Prostate gland (tissue), 2 donors: ENCODE results near the gene MYO7B.

Experiments
- POLR2AphosphoS5 ChIP-seq: sonication (generic); formaldehyde crosslinking; IDR thresholded peaks from one replicate; pipeline ENCODE4 v1.6.1; 2017; ENCODE audit warnings: antibody characterized with exemption
- TF ChIP-seq, protein P1 (sequence below), 4 experiments: fragments of 200-600 bp in 2 of 4; fragments of 450-650 bp in 2 of 4; sonication (generic) in 2 of 4; IDR thresholded peaks; 1 replicate in 3 of 4; 2 replicates in 1 of 4; pipeline ENCODE4 v1.5.1; 2016 to 2019; ENCODE audit warnings: antibody characterized with exemption in 4 of 4, mild to moderate bottlenecking in 2 of 4, moderate library complexity in 2 of 4

DNA sequence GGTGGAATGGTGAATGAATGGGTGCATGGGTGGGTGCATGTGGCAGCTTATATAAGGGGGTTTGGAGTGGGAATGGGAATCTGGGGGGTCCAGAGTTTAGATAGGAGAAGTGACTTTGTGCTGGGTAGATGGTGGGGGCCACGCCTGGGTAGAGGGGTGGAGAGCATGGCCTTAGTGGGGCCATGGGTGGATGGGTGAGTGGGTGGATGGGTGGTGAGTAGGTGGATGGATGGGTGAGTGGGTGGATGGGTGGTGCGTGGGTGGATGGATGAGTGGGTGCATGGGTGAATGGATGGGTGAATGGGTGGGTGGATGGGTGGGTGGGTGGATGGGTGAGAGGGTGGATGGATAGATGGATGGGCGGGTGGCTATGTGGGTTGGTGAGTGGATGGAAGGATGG lies 53.9 kb downstream of the MYO7B start:
- TF ChIP-seq, protein P1, sequence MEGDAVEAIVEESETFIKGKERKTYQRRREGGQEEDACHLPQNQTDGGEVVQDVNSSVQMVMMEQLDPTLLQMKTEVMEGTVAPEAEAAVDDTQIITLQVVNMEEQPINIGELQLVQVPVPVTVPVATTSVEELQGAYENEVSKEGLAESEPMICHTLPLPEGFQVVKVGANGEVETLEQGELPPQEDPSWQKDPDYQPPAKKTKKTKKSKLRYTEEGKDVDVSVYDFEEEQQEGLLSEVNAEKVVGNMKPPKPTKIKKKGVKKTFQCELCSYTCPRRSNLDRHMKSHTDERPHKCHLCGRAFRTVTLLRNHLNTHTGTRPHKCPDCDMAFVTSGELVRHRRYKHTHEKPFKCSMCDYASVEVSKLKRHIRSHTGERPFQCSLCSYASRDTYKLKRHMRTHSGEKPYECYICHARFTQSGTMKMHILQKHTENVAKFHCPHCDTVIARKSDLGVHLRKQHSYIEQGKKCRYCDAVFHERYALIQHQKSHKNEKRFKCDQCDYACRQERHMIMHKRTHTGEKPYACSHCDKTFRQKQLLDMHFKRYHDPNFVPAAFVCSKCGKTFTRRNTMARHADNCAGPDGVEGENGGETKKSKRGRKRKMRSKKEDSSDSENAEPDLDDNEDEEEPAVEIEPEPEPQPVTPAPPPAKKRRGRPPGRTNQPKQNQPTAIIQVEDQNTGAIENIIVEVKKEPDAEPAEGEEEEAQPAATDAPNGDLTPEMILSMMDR (IDR thresholded peaks at IDR 0.05), result no peak
- TF ChIP-seq POLR2AphosphoS5, result no peak
